B cell (primary cell): ENCODE data around the gene FBRS. TPM values are rescaled to one million over a fixed set of nuclear protein-coding genes. Genes with fewer than 3 reads are reported as not detected.

Experiments used
- ATAC-seq: fragments of 200-7000 bp; cut with Tn5 transposase; one replicate; pipeline ENCODE4 v1.10.0; 2021; ENCODE audit warnings: low read depth, mild to moderate bottlenecking, moderate number of reproducible peaks, moderate library complexity
- CTCF ChIA-PET: fragments of 350-600 bp; sonication (Branson Sonifier 250); formaldehyde crosslinking; loops from one replicate; lab custom pipeline; 2021; ENCODE audit warnings: antibody characterized with exemption, inconsistent platforms; lab: Charles Lee
- POLR2A ChIA-PET: fragments of 350-600 bp; sonication (Branson Sonifier 250); formaldehyde crosslinking; loops from one replicate; lab custom pipeline; 2021; ENCODE audit warnings: antibody characterized with exemption; lab: Charles Lee
- DNase-seq: peaks from one replicate; pipeline ENCODE4 v3.0.0; 2013
- H2AFZ ChIP-seq: 2 replicates; pipeline ENCODE4 v1.6.1; 2012; ENCODE audit warnings: mild to moderate bottlenecking, low read depth, low read length; ENCODE audit not compliant: insufficient read depth, poor library complexity, severe bottlenecking
- H3K27ac ChIP-seq, 2 donors: 1 replicate in 1 of 2; 2 replicates in 1 of 2; pipeline ENCODE4 v1.5.1; 2012 to 2013; ENCODE audit warnings: low read length in 2 of 2, mild to moderate bottlenecking in 2 of 2, moderate library complexity in 1 of 2
- H3K27me3 ChIP-seq, 4 experiments: fragments of 200-600 bp in 1 of 4; sonication (generic) in 1 of 4; replicated peaks in 1 of 4; 1 replicate in 2 of 4; 2 replicates in 2 of 4; pipeline versions ENCODE4 v1.6.1 to v1.7.0; 2013 to 2016; ENCODE audit warnings: low read length in 3 of 4, mild to moderate bottlenecking in 2 of 4, mixed read lengths in 1 of 4, moderate library complexity in 1 of 4; ENCODE audit not compliant: insufficient read depth in 4 of 4, control insufficient read depth in 3 of 4; ENCODE audit errors: control extremely low read depth in 1 of 4
- H3K36me3 ChIP-seq, 2 experiments: replicated peaks in 1 of 2; 1 replicate in 1 of 2; 2 replicates in 1 of 2; pipeline versions ENCODE4 v1.6.1 to v1.7.1; 2013; ENCODE audit warnings: low read length in 1 of 2; ENCODE audit not compliant: insufficient read depth in 2 of 2, control insufficient read depth in 1 of 2; ENCODE audit errors: control extremely low read depth in 1 of 2, extremely low read depth in 1 of 2
- H3K4me1 ChIP-seq, 2 donors: fragments of 200-600 bp in 1 of 2; sonication (generic) in 1 of 2; 1 replicate in 1 of 2; 2 replicates in 1 of 2; pipeline versions ENCODE4 v1.5.1 to v1.6.1; 2013 to 2017; ENCODE audit warnings: low read length in 2 of 2; ENCODE audit not compliant: control insufficient read depth in 2 of 2, insufficient read depth in 2 of 2
- H3K4me2 ChIP-seq: replicated peaks from 2 replicates; pipeline ENCODE3; 2012; ENCODE audit warnings: mild to moderate bottlenecking, low read depth, low read length; ENCODE audit not compliant: poor library complexity, severe bottlenecking
- H3K4me3 ChIP-seq, 5 experiments: fragments of 200-600 bp in 1 of 5; sonication (generic) in 1 of 5; 1 replicate in 3 of 5; 2 replicates in 2 of 5; pipeline versions ENCODE4 v1.5.1 to v1.7.0; 2011 to 2016; ENCODE audit warnings: low read length in 4 of 5, mild to moderate bottlenecking in 4 of 5, low read depth in 2 of 5, control low read depth in 1 of 5, moderate library complexity in 1 of 5; ENCODE audit not compliant: insufficient read depth in 1 of 5; ENCODE audit errors: control extremely low read depth in 1 of 5, extremely low read depth in 1 of 5
- H3K79me2 ChIP-seq: fragments of 200-600 bp; sonication (generic); one replicate; pipeline ENCODE4 v1.6.0; 2016; ENCODE audit warnings: low read length; ENCODE audit not compliant: control insufficient read depth, insufficient read depth
- H3K9ac ChIP-seq: fragments of 200-600 bp; sonication (generic); 2 replicates; pipeline ENCODE4 v1.6.1; 2017; ENCODE audit warnings: mild to moderate bottlenecking, low read length, moderate library complexity
- H3K9me3 ChIP-seq, 3 donors: one replicate each; pipeline versions ENCODE4 v1.6.1 to v1.7.1; 2013; ENCODE audit warnings: low read length in 2 of 3; ENCODE audit not compliant: control insufficient read depth in 2 of 3, insufficient read depth in 1 of 3; ENCODE audit errors: control extremely low read depth in 1 of 3
- H4K20me1 ChIP-seq: 2 replicates; pipeline ENCODE4 v1.6.0; 2012; ENCODE audit warnings: mild to moderate bottlenecking, low read length; ENCODE audit not compliant: insufficient read depth, control insufficient read depth, poor library complexity, severe bottlenecking
- H3K27ac Mint-ChIP-seq: one replicate; pipeline ENCODE4 v1.8.0; 2021; ENCODE audit warnings: mixed read lengths
- H3K27me3 Mint-ChIP-seq: one replicate; pipeline ENCODE4 v1.8.0; 2021; ENCODE audit warnings: mixed read lengths
- H3K4me1 Mint-ChIP-seq: one replicate; pipeline ENCODE4 v1.8.0; 2021; ENCODE audit warnings: mixed read lengths
- H3K4me3 Mint-ChIP-seq: one replicate; pipeline ENCODE4 v1.8.0; 2021; ENCODE audit warnings: mixed read lengths
- H3K9me3 Mint-ChIP-seq: one replicate; pipeline ENCODE4 v1.8.0; 2022; ENCODE audit warnings: mixed read lengths; ENCODE audit not compliant: insufficient read depth
- EZH2 ChIP-seq: IDR thresholded peaks from 2 replicates; pipeline ENCODE4 v1.6.1; 2012; ENCODE audit warnings: borderline replicate concordance, low read depth, mild to moderate bottlenecking, moderate library complexity, low read length; ENCODE audit not compliant: insufficient read depth, poor library complexity, severe bottlenecking
- WGBS: methylation state at CpG from one replicate; pipeline ENCODE4 v1.1.5; 2013; ENCODE audit warnings: missing lambda C conversion rate; ENCODE audit not compliant: insufficient coverage; 5-methylcytosine and 5-hydroxymethylcytosine counted together
- intact Hi-C: fragments of 100-400 bp; cut with micrococcal nuclease; formaldehyde crosslinking; loops from one replicate; pipeline ENCODE4 v1.10.0; 2022
- polyA plus RNA-seq: library from polyadenylated mRNA; depleted of rRNA; stranded (reverse); fragments of >200 nt; gene quantifications from 2 replicates; pipeline ENCODE4 v1.2.3, GENCODE V29; 2012
- total RNA-seq, 2 donors: library from RNA; stranded (reverse); fragments of 120-200 nt in 1 of 2; gene quantifications; 1 replicate in 1 of 2; 2 replicates in 1 of 2; pipeline versions ENCODE4 v1.2.3 to v1.2.4, GENCODE V29; 2013 to 2022
- TF ChIP-seq, protein P1 (sequence below): fragments of 200-600 bp; IDR thresholded peaks from one replicate; pipeline ENCODE4 v1.8.0; 2022; ENCODE audit warnings: antibody characterized with exemption, mild to moderate bottlenecking

Gene FBRS
- total and polyA plus RNA-seq, 2 donors (not counting 1 experiment from before 2014, with no cell fraction given) = 68.3 to 194 TPM

- Mint-ChIP-seq H3K9me3 (no peaks in the 10 kb centered on the region), H3K4me1 (no peaks in the 10 kb centered on the region), H3K27me3 (peaks cover 21% of the 10 kb centered on the region), H3K27ac (no peak overlapping the region), H3K4me3 (no peak overlapping the region)
- no peaks in the 10 kb centered on the region for H3K27me3 ChIP-seq
- intact Hi-C loops = no loop called here
- no peaks in the 10 kb centered on the region for H4K20me1 ChIP-seq
- DNase-seq (no peak), ATAC-seq (no peak)
- ChIA-PET POLR2A (no interaction called here), CTCF (interaction anchor here (0.8 to 2.3 kb wide), 5 partner anchors 10 to 202 kb away, joined by 3 to 10 read pairs (median 3); partner anchors contain the start of gene DCTPP1)
- H2AFZ ChIP-seq = no peak overlapping the region
- no peak overlapping the region for H3K4me2 ChIP-seq
- no peaks in the 10 kb centered on the region for H3K4me1 ChIP-seq
- H3K9ac ChIP-seq = no peak overlapping the region
- TF ChIP-seq EZH2 = no peak
- TF ChIP-seq, protein P1, sequence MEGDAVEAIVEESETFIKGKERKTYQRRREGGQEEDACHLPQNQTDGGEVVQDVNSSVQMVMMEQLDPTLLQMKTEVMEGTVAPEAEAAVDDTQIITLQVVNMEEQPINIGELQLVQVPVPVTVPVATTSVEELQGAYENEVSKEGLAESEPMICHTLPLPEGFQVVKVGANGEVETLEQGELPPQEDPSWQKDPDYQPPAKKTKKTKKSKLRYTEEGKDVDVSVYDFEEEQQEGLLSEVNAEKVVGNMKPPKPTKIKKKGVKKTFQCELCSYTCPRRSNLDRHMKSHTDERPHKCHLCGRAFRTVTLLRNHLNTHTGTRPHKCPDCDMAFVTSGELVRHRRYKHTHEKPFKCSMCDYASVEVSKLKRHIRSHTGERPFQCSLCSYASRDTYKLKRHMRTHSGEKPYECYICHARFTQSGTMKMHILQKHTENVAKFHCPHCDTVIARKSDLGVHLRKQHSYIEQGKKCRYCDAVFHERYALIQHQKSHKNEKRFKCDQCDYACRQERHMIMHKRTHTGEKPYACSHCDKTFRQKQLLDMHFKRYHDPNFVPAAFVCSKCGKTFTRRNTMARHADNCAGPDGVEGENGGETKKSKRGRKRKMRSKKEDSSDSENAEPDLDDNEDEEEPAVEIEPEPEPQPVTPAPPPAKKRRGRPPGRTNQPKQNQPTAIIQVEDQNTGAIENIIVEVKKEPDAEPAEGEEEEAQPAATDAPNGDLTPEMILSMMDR = no peak
- no peaks in the 10 kb centered on the region for H3K36me3 ChIP-seq
- H3K27ac ChIP-seq = no peak overlapping the region
- H3K9me3 ChIP-seq = peaks cover 0 to 3% (median 0%) of the 10 kb centered on the region in 3 donors
- H3K4me3 ChIP-seq = no peak overlapping the region
- H3K79me2 ChIP-seq = no peaks in the 10 kb centered on the region
- WGBS = 79% methylated on average over 4 of the region's 5 CpGs
Measured at GRCh38 chr16:30619638-30620037, 38.6 kb upstream of the FBRS start.

GRCh38 chr16:30620169-30620568, 38.1 kb upstream of the FBRS start:
- H3K27me3 Mint-ChIP-seq = peaks cover 21% of the 10 kb centered on the region

More at GRCh38 chr16:30620169-30620568, 38.1 kb upstream of the FBRS start:
- ChIA-PET POLR2A (no interaction called here), CTCF (interaction anchor here (1.0 to 2.3 kb wide), 4 partner anchors 9 to 22 kb away, joined by 3 to 10 read pairs (median 4); partner anchors contain the start of gene ZNF689)
- Histone ChIP-seq H3K36me3 (no peaks in the 10 kb centered on the region), H3K4me2 (no peak overlapping the region), H3K4me1 (no peaks in the 10 kb centered on the region), H3K9me3 (peaks cover 0 to 3% (median 0%) of the 10 kb centered on the region in 3 donors), H3K79me2 (no peaks in the 10 kb centered on the region), H3K9ac (no peak overlapping the region), H3K4me3 (no peak overlapping the region), H4K20me1 (no peaks in the 10 kb centered on the region), H2AFZ (no peak overlapping the region), H3K27ac (no peak overlapping the region), H3K27me3 (no peaks in the 10 kb centered on the region)
- WGBS = no CpG with 5 or more reads among the region's 3 CpGs
- TF ChIP-seq, protein P1 = no peak
- no peak for TF ChIP-seq EZH2
- DNase-seq = no peak
- ATAC-seq = no peak
- H3K9me3 Mint-ChIP-seq = no peaks in the 10 kb centered on the region
- no peaks in the 10 kb centered on the region for H3K4me1 Mint-ChIP-seq
- no peak overlapping the region for H3K4me3 Mint-ChIP-seq
- H3K27ac Mint-ChIP-seq = no peak overlapping the region
- intact Hi-C loops = no loop called here
